Body of pancreas (tissue), 4 donors: ENCODE results near the gene MRPS35. TPM values are rescaled to one million over a fixed set of nuclear protein-coding genes. Genes with fewer than 3 reads are reported as not detected.

Experiments used
- ATAC-seq: fragments of 150-250 bp; one replicate; pipeline ENCODE4 v1.9.1; 2016
- DNase-seq, 4 donors: peaks; one replicate each; pipeline ENCODE4 v3.0.0-alpha.2; 2019
- H3K27ac ChIP-seq, 4 donors: fragments of 200-600 bp; sonication (generic); 1 replicate in 3 of 4; 2 replicates in 1 of 4; pipeline versions ENCODE4 v1.5.1 to v1.6.1; 2016 to 2019; ENCODE audit warnings: mild to moderate bottlenecking in 1 of 4, mixed read lengths in 1 of 4, moderate library complexity in 1 of 4
- H3K27me3 ChIP-seq, 2 donors: fragments of 200-600 bp; sonication (generic); one replicate each; pipeline ENCODE4 v1.6.0; 2016; ENCODE audit warnings: mild to moderate bottlenecking in 1 of 2
- H3K36me3 ChIP-seq, 2 donors: fragments of 200-600 bp; sonication (generic); replicated peaks in 1 of 2; 2 replicates each; pipeline ENCODE4 v1.5.1; 2016; ENCODE audit warnings: low read depth in 2 of 2; ENCODE audit not compliant: insufficient read depth in 1 of 2
- H3K4me1 ChIP-seq: fragments of 200-600 bp; sonication (generic); one replicate; pipeline ENCODE4 v1.6.0; 2016
- H3K4me3 ChIP-seq, 2 donors: fragments of 200-600 bp; sonication (generic); 1 replicate in 1 of 2; 2 replicates in 1 of 2; pipeline ENCODE4 v1.5.1; 2016 to 2019
- H3K9me3 ChIP-seq, 3 donors: fragments of 200-600 bp; sonication (generic); 1 replicate in 2 of 3; 2 replicates in 1 of 3; pipeline ENCODE4 v1.5.1; 2016
- POLR2A ChIP-seq, 3 donors: fragments of 450-650 bp; IDR thresholded peaks; one replicate each; pipeline ENCODE4 v1.6.1; 2016; ENCODE audit warnings: antibody characterized with exemption in 3 of 3, mild to moderate bottlenecking in 2 of 3
- WGBS, 2 donors: methylation state at CpG; one replicate each; pipeline ENCODE4 v1.1.5; 2017; 5-methylcytosine and 5-hydroxymethylcytosine counted together
- intact Hi-C: fragments of 100-400 bp; cut with DNase I; formaldehyde crosslinking; loops from one replicate; pipeline ENCODE4 v1.15.1; 2023
- total RNA-seq, 2 donors: library from RNA; depleted of rRNA; stranded (reverse); fragments of >200 nt; gene quantifications; one replicate each; pipeline ENCODE4 v1.1.0, GENCODE V29; 2016
- TF ChIP-seq, protein P1 (sequence below), 7 experiments: fragments of 450-650 bp in 4 of 7; fragments of 200-600 bp in 3 of 7; sonication (generic) in 3 of 7; IDR thresholded peaks; one replicate each; pipeline ENCODE4 v1.5.1; 2016 to 2019; ENCODE audit warnings: antibody characterized with exemption in 7 of 7

The MRPS35 gene
- total RNA-seq, 2 donors from 2014 or later, result 14.3 to 16.5 TPM

DNA sequence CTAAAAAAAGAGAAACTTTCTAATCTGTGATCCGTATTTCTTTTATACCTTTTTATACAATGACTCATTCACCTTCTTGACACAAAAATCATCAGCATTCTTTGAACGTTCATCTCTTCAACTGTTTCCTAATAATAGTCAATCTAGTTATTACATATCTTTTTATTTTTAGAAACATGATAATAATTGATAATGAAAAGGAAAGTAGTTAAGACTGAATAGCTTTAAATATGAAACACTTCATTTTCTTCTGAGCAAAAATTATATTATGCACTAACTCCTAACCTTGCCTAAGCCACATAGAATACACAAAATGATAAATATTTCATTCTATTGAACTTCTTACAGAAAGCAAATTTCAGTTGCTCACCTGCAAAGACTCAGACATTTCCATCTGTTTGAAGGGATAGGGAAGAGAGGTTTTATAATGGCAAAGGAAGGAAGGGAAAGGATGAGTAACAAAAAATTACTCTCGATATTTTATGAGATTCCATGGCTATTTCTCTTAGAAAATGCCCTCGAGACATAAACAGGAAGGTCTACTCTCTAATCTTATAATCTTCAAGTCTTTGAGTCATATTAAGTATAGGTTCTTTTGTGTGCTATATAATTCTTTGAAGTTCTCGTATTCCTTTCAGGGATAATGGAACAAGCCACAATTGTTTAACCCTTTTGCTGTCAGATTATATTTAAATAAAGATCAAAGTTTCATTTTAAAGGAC lies 61.9 kb downstream of the MRPS35 start:
- no peak for TF ChIP-seq POLR2A (IDR thresholded peaks at IDR 0.05)
- TF ChIP-seq, protein P1, sequence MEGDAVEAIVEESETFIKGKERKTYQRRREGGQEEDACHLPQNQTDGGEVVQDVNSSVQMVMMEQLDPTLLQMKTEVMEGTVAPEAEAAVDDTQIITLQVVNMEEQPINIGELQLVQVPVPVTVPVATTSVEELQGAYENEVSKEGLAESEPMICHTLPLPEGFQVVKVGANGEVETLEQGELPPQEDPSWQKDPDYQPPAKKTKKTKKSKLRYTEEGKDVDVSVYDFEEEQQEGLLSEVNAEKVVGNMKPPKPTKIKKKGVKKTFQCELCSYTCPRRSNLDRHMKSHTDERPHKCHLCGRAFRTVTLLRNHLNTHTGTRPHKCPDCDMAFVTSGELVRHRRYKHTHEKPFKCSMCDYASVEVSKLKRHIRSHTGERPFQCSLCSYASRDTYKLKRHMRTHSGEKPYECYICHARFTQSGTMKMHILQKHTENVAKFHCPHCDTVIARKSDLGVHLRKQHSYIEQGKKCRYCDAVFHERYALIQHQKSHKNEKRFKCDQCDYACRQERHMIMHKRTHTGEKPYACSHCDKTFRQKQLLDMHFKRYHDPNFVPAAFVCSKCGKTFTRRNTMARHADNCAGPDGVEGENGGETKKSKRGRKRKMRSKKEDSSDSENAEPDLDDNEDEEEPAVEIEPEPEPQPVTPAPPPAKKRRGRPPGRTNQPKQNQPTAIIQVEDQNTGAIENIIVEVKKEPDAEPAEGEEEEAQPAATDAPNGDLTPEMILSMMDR (IDR thresholded peaks at IDR 0.05), result no peak
- H3K36me3 ChIP-seq, result no peaks in the 10 kb centered on the region
- DNase-seq, result no peak
- no peaks in the 10 kb centered on the region for H3K9me3 ChIP-seq
- H3K4me3 ChIP-seq, result no peak overlapping the region
- WGBS, 2 donors, result 44 to 48% methylated on average over 5 of the region's 5 CpGs
- ATAC-seq, result no peak
- H3K27ac ChIP-seq, result no peak overlapping the region
- intact Hi-C loops, result no loop called here
- H3K4me1 ChIP-seq, result no peaks in the 10 kb centered on the region
- H3K27me3 ChIP-seq, result no peaks in the 10 kb centered on the region

DNA sequence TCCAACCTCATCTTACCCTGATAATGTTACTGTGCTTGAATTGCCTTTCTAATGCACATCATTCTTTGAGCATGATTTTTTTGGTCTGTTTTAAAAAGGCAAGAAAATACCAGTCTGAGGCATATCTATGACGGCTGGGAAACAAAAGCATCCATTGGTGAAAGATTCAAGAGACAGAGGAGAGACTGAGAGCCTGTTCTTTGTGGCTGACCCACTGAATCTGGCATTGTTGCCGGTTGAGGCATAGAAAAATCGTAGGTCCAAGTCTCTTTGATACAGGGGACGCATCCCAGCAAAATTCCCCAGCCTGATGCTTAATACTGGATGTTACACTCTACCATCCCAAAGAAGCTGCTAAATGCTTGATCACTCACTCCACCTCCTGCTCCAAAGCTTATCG lies 66.5 kb downstream of the MRPS35 start:
- Histone ChIP-seq H3K4me1 (peaks cover 20% of the 10 kb centered on the region), H3K27me3 (no peaks in the 10 kb centered on the region), H3K27ac (no peak overlapping the region), H3K36me3 (no peaks in the 10 kb centered on the region), H3K4me3 (no peak overlapping the region), H3K9me3 (no peaks in the 10 kb centered on the region)
- no peak for ATAC-seq
- DNase-seq, result no peak
- 79 to 86% methylated on average over 5 of the region's 5 CpGs for WGBS, 2 donors
- TF ChIP-seq, protein P1 (IDR thresholded peaks at IDR 0.05), result no peak
- no peak for TF ChIP-seq POLR2A (IDR thresholded peaks at IDR 0.05)
- intact Hi-C loops, result no loop called here

DNA sequence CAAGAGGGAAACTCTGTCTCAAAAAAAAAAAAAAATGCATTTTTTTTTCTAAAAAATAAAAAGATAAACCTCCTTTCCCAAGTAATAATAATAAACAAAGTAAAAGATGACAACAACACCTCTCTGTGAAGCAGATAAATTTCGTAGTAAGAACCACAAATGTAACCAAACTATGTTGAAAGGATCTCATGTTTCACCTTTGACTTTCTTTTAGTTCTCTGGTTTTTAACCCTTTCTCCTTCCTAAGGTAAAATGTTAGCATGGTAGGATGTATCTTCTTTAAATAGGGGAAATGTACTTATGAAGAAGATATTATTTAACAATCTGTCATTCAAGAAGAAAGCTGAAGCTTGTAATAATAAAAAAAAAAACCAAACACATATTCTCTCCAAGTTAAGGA lies 67.6 kb downstream of the MRPS35 start:
- 18 to 46% methylated on average over 1 of the region's 1 CpG for WGBS, 2 donors
- H3K9me3 ChIP-seq, result no peaks in the 10 kb centered on the region

DNA sequence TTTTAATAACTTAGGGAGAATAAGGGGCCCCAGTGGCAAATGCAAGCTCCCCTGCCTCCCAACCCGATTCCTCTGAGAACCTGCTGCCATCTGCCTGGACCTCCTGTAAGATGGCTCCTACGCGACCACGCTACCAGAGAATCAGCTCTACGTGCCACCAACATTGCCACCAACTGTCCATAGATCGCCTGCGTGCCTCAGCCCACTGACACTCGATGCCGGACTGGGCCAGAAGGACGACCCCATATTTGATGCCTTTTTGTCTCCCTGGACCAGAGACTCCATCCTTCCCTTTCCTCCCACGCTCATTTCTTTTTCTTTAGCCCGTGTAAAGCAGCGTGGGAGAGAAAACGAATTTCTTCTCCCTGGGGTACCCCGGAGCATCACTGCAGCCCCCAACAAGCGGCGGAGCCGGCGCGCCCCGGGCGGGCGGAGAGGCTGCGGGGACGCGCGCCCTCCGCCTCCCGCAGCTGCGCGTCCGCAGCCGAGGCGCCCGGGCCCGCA lies 68.8 kb downstream of the MRPS35 start:
- TF ChIP-seq POLR2A (IDR thresholded peaks at IDR 0.05), result no peak
- TF ChIP-seq, protein P1 (IDR thresholded peaks at IDR 0.05), result no peak
- H3K27me3 ChIP-seq, result no peaks in the 10 kb centered on the region

More for the DNA sequence above, 67.6 kb downstream of the MRPS35 start:
- H3K36me3 ChIP-seq, result no peaks in the 10 kb centered on the region
- peaks cover 25% of the 10 kb centered on the region for H3K4me1 ChIP-seq
- H3K27me3 ChIP-seq, result no peaks in the 10 kb centered on the region
- H3K27ac ChIP-seq, result no peak overlapping the region
- no peak overlapping the region for H3K4me3 ChIP-seq
- TF ChIP-seq POLR2A (IDR thresholded peaks at IDR 0.05), result no peak
- ATAC-seq, result no peak
- no peak for DNase-seq
- intact Hi-C loops, result no loop called here

DNA sequence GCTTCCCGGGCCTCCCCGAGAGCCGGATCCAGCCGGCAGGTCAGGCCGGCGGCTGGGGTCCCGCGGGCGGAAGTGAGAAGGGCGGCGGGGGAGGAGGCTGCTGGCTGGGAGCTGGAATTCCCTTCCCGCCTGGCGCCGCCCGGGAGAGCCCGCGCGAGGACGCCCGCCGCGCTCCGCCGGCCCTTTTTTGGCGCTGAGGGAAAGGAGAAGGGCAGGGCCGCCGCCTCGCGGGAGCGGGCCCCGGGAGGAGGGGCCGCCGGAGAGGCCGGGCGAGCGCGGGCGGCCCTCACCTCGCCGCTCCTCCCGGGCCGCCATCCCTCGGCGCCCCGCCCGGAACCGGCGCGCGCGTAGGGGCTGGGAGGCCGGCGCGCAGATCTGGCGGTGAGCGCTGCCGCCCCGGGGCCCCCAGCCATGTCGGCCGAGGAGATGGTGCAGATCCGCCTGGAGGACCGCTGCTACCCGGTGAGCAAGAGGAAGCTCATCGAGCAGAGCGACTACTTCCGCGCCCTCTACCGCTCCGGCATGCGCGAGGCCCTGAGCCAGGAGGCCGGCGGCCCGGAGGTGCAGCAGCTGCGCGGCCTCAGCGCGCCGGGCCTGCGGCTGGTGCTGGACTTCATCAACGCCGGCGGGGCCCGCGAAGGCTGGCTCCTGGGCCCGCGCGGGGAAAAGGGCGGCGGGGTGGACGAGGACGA lies 69.4 kb downstream of the MRPS35 start, which contains the start of the genes KLHL42 and MANSC4:
Gene KLHL42, plus strand, starts transcription at position 314 of the 692 bp plus-strand sequence. Its CDS starts 98 bp downstream, at position 412.
Gene MANSC4, minus strand, starts transcription at position 317 of the 692 bp plus-strand sequence. CDS start 8,960 bp downstream, outside the sequence.
- Histone ChIP-seq H3K4me3 (peak within 1 kb of the TSS; percentile 43 to 84), H3K36me3 (no peaks in the 10 kb centered on the region), H3K9me3 (no peaks in the 10 kb centered on the region), H3K27me3 (no peaks in the 10 kb centered on the region), H3K27ac (peak within 1 kb of the TSS; percentile 92 to 96 (median 95)), H3K4me1 (peaks cover 41% of the 10 kb centered on the region)
- TF ChIP-seq POLR2A (IDR thresholded peaks at IDR 0.05), result peak; percentile 63 to 72 (median 71)
- TF ChIP-seq, protein P1 (IDR thresholded peaks at IDR 0.05), result peak in 1 of 7 experiments; percentile 10
- WGBS, 2 donors, result 0% methylated on average over 10 to 92 of the region's 92 CpGs
- intact Hi-C loops, result no loop called here
- ATAC-seq (peak; percentile 88), DNase-seq (peak; percentile 73 to 78 (median 76))

More for the DNA sequence above, 68.8 kb downstream of the MRPS35 start:
- DNase-seq, result peak; percentile 15 to 43 (median 28)
- no peaks in the 10 kb centered on the region for H3K36me3 ChIP-seq
- ATAC-seq, result peak; percentile 1
- H3K9me3 ChIP-seq, result no peaks in the 10 kb centered on the region
- H3K4me3 ChIP-seq, result peak overlapping the region in 1 of 2 donors; percentile 37
- peak overlapping the region; percentile 92 to 96 (median 95) for H3K27ac ChIP-seq
- intact Hi-C loops, result no loop called here
- whole genome bisulfite sequencing, 2 donors, result 2% methylated on average over 36 of the region's 36 CpGs
- peaks cover 35% of the 10 kb centered on the region for H3K4me1 ChIP-seq
